GM18907 (cell line): ENCODE data around the gene TOGARAM2.

Experiments used
- ATAC-seq: cut with Tn5 transposase; IDR thresholded peaks from one replicate; pipeline ENCODE4 v1.9.1; 2021; ENCODE audit warnings: mild to moderate bottlenecking, moderate library complexity; ENCODE audit not compliant: unreplicated experiment

The TOGARAM2 gene

GRCh38 chr2:29017716-29018435, 36.8 kb downstream of the TOGARAM2 start:
- ATAC-seq: no peak

- ATAC-seq: no peak
Measured at GRCh38 chr2:29021886-29022285, 40.8 kb downstream of the TOGARAM2 start.

- ATAC-seq: no peak
Measured at GRCh38 chr2:29022679-29023078, 41.6 kb downstream of the TOGARAM2 start.

GRCh38 chr2:29023188-29023587, 42.1 kb downstream of the TOGARAM2 start:
- ATAC-seq: no peak

- no peak for ATAC-seq
Measured at GRCh38 chr2:29024882-29025430, 43.9 kb downstream of the TOGARAM2 start.

GRCh38 chr2:29025711-29026110, 44.6 kb downstream of the TOGARAM2 start:
- ATAC-seq: no peak

- ATAC-seq: no peak
Measured at GRCh38 chr2:29031046-29031445, 49.9 kb downstream of the TOGARAM2 start.

GRCh38 chr2:29032189-29032588, 51.1 kb downstream of the TOGARAM2 start:
- ATAC-seq: no peak

GRCh38 chr2:29033172-29033571, 52.1 kb downstream of the TOGARAM2 start:
- no peak for ATAC-seq

GRCh38 chr2:29033656-29034055, 52.6 kb downstream of the TOGARAM2 start:
- ATAC-seq: no peak

GRCh38 chr2:29035016-29035745, 54.1 kb downstream of the TOGARAM2 start:
- ATAC-seq: no peak

- ATAC-seq: peak; percentile 58
Measured at GRCh38 chr2:29039718-29040480, 58.8 kb downstream of the TOGARAM2 start.

- peak; percentile 22 for ATAC-seq
Measured at GRCh38 chr2:29040552-29040951, 59.5 kb downstream of the TOGARAM2 start.

- ATAC-seq: no peak
Measured at GRCh38 chr2:29041161-29041660, 60.1 kb downstream of the TOGARAM2 start.

- no peak for ATAC-seq
Measured at GRCh38 chr2:29042561-29043075, 61.5 kb downstream of the TOGARAM2 start.

- ATAC-seq: no peak
Measured at GRCh38 chr2:29044459-29044858, 63.4 kb downstream of the TOGARAM2 start.

- ATAC-seq: no peak
Measured at GRCh38 chr2:29046321-29046720, 65.2 kb downstream of the TOGARAM2 start.

- ATAC-seq: no peak
Measured at GRCh38 chr2:29047083-29047845, 66.2 kb downstream of the TOGARAM2 start.

- ATAC-seq: no peak
Measured at GRCh38 chr2:29050591-29050990, 69.5 kb downstream of the TOGARAM2 start.

- no peak for ATAC-seq
Measured at GRCh38 chr2:29051730-29052129, 70.6 kb downstream of the TOGARAM2 start.
